DMS79 (cell line): ENCODE measurements around the gene LINGO4.
A peak's percentile ranks its signal among the peaks of the same experiment; 100 is the strongest.
"Not testable (repeated sequence)": the region's sequence is repeated elsewhere in the genome, so short reads cannot be mapped to it uniquely, and the experiment has no call there.

ENCODE experiments used
- DNase-seq: peaks from one replicate; lab custom pipeline; 2025; lab: John Stamatoyannopoulos, UW

The LINGO4 gene

DNA sequence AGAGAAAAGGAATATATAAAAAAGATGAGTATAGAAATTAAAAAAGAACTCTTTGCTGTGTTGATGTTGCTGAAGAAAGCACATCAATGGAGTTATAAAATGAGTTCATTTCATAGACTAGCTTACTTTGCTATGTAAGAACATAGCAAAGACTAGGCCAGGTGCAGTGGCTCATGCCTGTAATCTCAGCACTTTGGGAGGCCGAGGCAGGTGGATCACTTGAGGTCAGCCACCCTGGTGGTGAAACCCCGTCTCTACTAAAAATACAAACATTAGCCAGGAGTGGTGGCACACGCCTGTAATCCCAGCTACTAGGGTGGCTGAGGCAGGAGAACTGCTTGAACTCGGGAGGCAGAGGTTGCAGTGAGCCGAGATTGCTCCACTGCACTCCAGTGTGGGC lies 23.2 kb downstream of the LINGO4 start:
- DNase-seq = not testable (repeated sequence)

GRCh38 chr1:151780736-151781135 lies 24.5 kb downstream of the LINGO4 start:
- DNase-seq = not testable (repeated sequence)

- DNase-seq = no peak
Measured at GRCh38 chr1:151779852-151780251, 25.4 kb downstream of the LINGO4 start.

GRCh38 chr1:151777317-151777716 lies 27.9 kb downstream of the LINGO4 start:
- no peak for DNase-seq

DNA sequence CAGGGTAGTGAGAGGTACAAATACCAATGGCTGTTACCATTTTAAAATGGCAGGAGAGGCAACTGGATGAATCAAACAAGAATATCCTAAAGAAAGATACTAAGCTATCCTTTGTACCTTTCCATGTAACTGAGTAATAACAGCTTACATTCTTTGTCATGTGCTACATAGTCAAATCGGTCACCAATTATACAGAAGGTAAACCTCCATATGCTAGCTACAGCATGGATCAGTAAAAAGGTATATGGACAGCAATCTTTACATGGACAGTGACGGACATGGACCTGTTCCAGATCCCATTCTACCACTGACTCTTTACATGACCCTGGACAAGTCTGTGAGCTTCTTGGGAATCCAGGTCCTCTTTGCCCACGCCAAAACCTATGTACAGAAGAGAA lies 28.6 kb downstream of the LINGO4 start:
- DNase-seq = no peak

DNA sequence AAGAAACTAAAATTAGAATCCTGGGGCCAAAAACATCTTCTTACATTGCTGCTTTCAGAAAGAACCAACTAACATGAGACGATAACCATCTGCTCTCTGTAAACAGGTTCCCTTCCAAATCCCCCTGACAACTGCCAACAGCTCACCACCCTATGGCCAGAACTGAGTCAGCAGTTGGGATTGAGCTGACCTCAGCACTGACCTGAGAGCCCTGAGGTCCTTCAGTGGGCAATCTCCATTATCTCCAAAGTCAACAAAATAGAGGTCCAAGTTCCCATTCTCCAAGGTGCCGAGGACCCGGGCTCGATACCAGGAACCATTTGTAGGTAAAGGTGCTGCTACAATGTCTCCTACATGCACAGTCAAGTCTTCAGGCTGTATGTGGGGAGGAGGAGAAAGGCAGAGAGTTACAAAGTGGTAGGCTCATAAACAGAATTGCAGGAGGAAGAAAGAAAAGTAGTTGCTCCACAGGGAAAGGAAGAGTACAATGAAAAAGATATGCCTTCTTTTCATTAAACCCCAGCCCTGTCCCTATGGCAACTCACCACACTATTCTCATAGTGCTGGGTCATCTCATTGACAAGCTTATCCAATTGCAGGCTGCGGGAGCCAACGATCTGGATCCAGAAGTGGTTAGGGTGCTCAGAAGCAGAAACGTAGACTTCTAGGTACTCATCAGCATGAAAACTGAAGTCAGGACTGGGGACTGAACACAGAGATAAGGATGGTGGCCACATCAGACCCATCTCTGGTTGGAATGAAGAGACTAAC lies 29.1 kb downstream of the LINGO4 start:
- DNase-seq = no peak

DNA sequence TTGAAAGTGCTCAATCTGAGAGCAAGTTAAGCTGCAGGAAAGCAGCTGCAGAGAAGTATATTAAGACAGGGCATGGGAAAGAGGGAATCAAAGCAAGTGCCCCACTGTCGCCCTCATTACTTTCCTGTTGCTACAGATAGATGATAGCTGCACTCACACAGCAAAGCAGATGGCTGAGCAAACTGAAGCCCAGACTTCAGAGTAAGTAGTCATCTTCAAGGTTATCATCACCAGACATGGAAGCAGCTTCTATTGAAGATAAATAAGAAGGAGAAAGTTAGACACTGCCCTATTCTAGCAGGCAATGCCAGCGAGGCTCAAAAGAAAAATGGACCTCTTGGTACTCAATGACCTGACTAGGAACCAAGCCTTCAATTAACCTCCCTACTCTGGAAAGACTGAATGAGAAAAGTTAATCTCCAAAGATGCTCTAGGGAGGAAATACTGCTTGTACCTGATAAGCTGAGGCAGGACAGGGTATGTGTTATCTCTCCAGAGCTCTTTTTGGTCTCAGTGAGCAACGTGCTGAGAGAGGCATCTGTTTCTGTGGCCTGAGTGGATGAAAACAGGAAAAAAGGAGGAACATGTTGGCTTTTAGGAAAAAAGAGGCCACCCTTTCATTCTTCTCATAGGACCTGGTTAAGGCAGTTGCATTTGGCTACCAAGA lies 30.8 kb downstream of the LINGO4 start:
- DNase-seq = no peak

DNA sequence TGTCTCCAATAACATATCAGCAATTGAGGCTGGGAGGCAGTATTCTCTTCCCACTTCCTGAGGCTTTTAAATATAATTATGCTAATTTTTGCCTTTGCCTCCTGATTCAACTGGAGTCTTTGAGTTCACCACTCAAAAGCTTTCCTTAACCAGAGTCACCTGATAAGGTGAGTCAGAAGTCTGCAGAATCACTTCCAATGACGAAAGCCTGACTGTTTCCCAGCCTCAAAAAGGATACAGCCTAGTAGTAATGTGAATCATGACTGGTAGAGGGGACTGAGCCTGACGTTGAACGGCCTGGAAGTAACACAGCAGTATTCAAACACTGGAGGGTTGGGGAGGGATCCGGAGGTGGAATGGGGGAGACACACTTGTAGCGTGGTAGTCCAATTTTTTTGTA lies 31.5 kb downstream of the LINGO4 start:
- DNase-seq = no peak

- DNase-seq = not testable (repeated sequence)
Measured at GRCh38 chr1:151769270-151769669, 35.9 kb downstream of the LINGO4 start.

- DNase-seq = peak; percentile 43
Measured at GRCh38 chr1:151768351-151769066, 36.7 kb downstream of the LINGO4 start.

DNA sequence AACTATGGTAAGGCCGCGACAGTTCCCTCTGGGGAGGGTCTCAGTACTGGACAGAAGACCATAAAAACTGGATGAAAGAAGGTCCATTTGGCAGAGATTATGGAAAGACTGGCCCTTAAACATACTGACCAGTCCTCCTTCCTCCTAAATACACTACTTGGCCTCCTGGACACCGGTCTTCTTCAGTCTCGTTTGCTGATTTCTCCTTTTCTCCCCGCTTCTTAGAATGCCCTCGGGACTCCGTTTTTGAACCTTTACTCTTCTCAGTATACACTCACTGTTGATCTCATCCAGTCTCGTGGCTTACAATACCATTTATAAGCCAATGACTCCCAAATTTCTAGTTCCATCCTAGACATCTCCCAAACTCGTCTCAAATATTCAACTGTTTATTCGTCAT lies 41.2 kb downstream of the LINGO4 start:
- DNase-seq = no peak

GRCh38 chr1:151762941-151763921 lies 42.0 kb downstream of the LINGO4 start, which contains the start of gene MRPL9:
TSS of gene MRPL9 (minus strand) at chr1:151763496. CDS start at chr1:151763479, 17 bp downstream.
- DNase-seq = peak; percentile 66

- no peak for DNase-seq
Measured at GRCh38 chr1:151760597-151761385, 44.4 kb downstream of the LINGO4 start.

- DNase-seq = no peak
Measured at GRCh38 chr1:151759241-151759640, 46.0 kb downstream of the LINGO4 start.

DNA sequence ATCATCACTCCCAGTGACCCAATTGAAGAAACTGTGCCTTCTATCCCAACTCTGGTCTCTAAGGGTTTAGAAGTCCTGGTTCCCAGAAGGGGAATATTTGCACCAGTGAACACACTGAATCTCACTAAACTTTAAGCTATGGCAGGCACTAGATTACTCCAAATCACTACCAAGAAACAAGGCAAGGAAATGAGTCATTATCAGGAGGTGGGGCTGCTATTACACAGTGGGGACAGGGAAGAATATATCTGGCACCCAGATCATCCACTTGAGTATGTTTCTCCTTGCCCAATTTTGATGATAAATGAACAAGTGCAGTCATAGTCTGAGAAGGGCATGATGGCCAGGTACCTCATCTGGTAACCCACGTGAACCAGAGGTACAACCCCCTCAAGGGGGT lies 48.9 kb downstream of the LINGO4 start:
- no peak for DNase-seq
